Right lobe of liver (tissue), 6 donors: Measurements from ENCODE around the gene TMEM127. TPM values are rescaled to one million over a fixed set of nuclear protein-coding genes. Genes with fewer than 3 reads are reported as not detected.
A peak's percentile ranks its signal among the peaks of the same experiment; 100 is the strongest.

Source experiments
- ATAC-seq, 4 donors: fragments of 200-7000 bp; cut with Tn5 transposase; one replicate each; pipeline ENCODE4 v1.9.1; 2020; ENCODE audit warnings: mild to moderate bottlenecking in 4 of 4, moderate library complexity in 4 of 4
- DNase-seq, 3 donors: peaks; one replicate each; pipeline ENCODE4 v3.0.0-alpha.2; 2020
- H3K27ac ChIP-seq, 3 donors: fragments of 200-600 bp; one replicate each; pipeline ENCODE4 v1.8.0; 2022
- H3K27me3 ChIP-seq, 2 donors: fragments of 200-600 bp; one replicate each; pipeline ENCODE4 v1.8.0; 2022
- H3K36me3 ChIP-seq, 4 donors: fragments of 200-600 bp; sonication (generic) in 1 of 4; one replicate each; pipeline versions ENCODE4 v1.5.1 to v1.8.0; 2017 to 2022; ENCODE audit warnings: control low read depth in 1 of 4
- H3K4me1 ChIP-seq, 4 donors: fragments of 200-600 bp; sonication (generic) in 1 of 4; one replicate each; pipeline versions ENCODE4 v1.5.1 to v1.8.0; 2017 to 2022; ENCODE audit warnings: control low read depth in 1 of 4
- H3K4me3 ChIP-seq, 3 donors: fragments of 200-600 bp; one replicate each; pipeline ENCODE4 v1.8.0; 2022
- H3K9me3 ChIP-seq, 4 donors: fragments of 200-600 bp; sonication (generic) in 1 of 4; one replicate each; pipeline versions ENCODE4 v1.5.1 to v1.8.0; 2017 to 2022; ENCODE audit warnings: control low read depth in 1 of 4
- POLR2A ChIP-seq: fragments of 450-650 bp; IDR thresholded peaks from one replicate; pipeline ENCODE4 v1.6.1; 2017; ENCODE audit warnings: antibody characterized with exemption, mild to moderate bottlenecking
- WGBS: methylation state at CpG from one replicate; pipeline ENCODE4 v1.1.6; 2018; ENCODE audit warnings: low coverage, low lambda C conversion rate; ENCODE audit not compliant: insufficient coverage; ENCODE audit errors: missing lambda C conversion rate; 5-methylcytosine and 5-hydroxymethylcytosine counted together
- intact Hi-C, 2 donors: fragments of 100-400 bp; cut with DNase I; formaldehyde crosslinking; loops; one replicate each; pipeline versions ENCODE4 v1.11.2 to v1.14.1; 2022
- total RNA-seq, 6 experiments: library from RNA; depleted of rRNA in 2 of 6; stranded (reverse); fragments of >200 nt in 2 of 6; fragmentation: NEBNext Ultra II Directional in 3 of 6; extraction: Animal tissue kit (Norgen Biotek cat#: 25700) in 3 of 6; gene quantifications; one replicate each; pipeline versions ENCODE4 v1.1.0 to v1.2.4, GENCODE V29; 2016 to 2023
- TF ChIP-seq, protein P1 (sequence below), 4 donors: fragments of 200-600 bp in 3 of 4; fragments of 450-650 bp in 1 of 4; IDR thresholded peaks; one replicate each; pipeline versions ENCODE4 v1.5.1 to v1.8.0; 2016 to 2022; ENCODE audit warnings: antibody characterized with exemption in 4 of 4, mild to moderate bottlenecking in 2 of 4
- donor health status: DM: no; HTN: yes; CAD: no.
- donor health status: DM: no; HTN: no; CAD: no.
- donor health status: DM: no; HTN: no; CAD: no.
- donor health status: DM: no; HTN: yes; CAD: no.
- donor health status: DM: no; HTN: yes; CAD: no.

Gene TMEM127
- total RNA-seq, 6 experiments from 2014 or later: 28.3 to 42.6 (median 32.8) TPM

DNA sequence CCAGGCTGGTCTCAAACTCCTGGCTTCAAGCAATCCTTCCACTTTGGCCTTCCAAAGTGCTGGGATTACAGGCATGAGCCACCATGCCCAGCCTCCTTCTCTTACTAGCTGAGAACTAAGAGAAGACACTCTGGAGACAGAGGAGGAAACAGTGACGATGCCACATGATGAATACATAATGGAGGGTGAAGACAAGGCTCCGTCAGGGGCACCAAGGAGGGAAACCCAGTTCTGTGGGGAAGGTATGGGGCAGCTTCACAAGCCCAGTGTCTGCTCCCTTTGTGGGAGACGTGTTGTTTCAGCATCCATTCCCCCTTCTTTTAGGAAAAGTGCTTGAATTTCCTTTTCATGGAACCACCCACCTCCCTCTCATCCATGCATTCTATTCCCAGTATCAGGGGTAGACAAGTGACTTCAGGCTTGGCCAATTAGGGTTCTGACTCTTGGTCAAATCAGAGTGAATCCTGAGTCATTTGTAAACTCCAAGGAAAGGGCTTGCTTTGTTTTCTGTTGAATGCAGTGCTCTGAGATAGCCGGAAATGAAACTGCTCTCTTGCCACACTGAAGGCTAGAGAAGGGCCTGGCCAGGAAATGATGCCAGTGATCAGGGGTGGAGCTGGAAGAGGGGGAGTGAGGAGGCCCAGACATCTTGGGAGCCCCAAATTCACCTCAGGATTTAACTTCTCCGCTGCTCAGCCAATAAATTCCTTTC, 23.7 kb downstream of the TMEM127 start:
- H3K27me3 ChIP-seq: no peaks in the 10 kb centered on the region
- H3K4me3 ChIP-seq: no peak overlapping the region
- H3K36me3 ChIP-seq: no peaks in the 10 kb centered on the region
- DNase-seq (no peak), ATAC-seq (peak; percentile 69 to 86 (median 76))
- no peaks in the 10 kb centered on the region for H3K9me3 ChIP-seq
- peaks cover 0 to 3% (median 0%) of the 10 kb centered on the region in 4 donors for H3K4me1 ChIP-seq
- intact Hi-C loops: no loop called here
- TF ChIP-seq, protein P1, sequence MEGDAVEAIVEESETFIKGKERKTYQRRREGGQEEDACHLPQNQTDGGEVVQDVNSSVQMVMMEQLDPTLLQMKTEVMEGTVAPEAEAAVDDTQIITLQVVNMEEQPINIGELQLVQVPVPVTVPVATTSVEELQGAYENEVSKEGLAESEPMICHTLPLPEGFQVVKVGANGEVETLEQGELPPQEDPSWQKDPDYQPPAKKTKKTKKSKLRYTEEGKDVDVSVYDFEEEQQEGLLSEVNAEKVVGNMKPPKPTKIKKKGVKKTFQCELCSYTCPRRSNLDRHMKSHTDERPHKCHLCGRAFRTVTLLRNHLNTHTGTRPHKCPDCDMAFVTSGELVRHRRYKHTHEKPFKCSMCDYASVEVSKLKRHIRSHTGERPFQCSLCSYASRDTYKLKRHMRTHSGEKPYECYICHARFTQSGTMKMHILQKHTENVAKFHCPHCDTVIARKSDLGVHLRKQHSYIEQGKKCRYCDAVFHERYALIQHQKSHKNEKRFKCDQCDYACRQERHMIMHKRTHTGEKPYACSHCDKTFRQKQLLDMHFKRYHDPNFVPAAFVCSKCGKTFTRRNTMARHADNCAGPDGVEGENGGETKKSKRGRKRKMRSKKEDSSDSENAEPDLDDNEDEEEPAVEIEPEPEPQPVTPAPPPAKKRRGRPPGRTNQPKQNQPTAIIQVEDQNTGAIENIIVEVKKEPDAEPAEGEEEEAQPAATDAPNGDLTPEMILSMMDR (IDR thresholded peaks at IDR 0.05): no peak
- no peak for TF ChIP-seq POLR2A
- WGBS: 68% methylated on average over 5 of the region's 5 CpGs
- peak overlapping the region; percentile 59 to 79 (median 79) for H3K27ac ChIP-seq

DNA sequence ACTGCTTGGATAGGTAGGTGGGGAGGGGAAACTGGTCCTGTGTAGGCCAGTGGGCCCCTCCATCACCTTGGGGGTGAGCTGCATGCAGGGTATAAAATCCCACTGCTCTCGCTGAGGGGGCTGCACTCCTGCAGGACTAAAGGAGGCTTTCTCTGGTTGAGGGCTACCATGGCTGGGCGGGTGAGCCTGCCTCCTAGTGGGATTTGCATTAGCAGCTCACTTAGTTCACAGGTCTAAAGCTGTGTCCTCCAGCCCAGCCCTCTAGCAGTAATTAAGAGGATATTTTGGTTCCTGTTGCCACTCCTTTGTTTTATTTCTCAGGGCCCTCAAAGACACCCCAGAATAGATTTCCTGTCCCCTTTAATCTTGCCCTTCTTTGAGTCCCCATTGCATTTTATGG, 24.6 kb downstream of the TMEM127 start:
- no peaks in the 10 kb centered on the region for H3K27me3 ChIP-seq
- H3K4me1 ChIP-seq: no peaks in the 10 kb centered on the region
- no peak for ATAC-seq
- H3K27ac ChIP-seq: peak overlapping the region; percentile 59 to 79 (median 79)
- intact Hi-C loops: no loop called here
- DNase-seq: no peak
- TF ChIP-seq, protein P1 (IDR thresholded peaks at IDR 0.05): no peak
- TF ChIP-seq POLR2A: no peak
- no peaks in the 10 kb centered on the region for H3K9me3 ChIP-seq
- WGBS: no CpG with 5 or more reads among the region's 2 CpGs
- no peak overlapping the region for H3K4me3 ChIP-seq
- no peaks in the 10 kb centered on the region for H3K36me3 ChIP-seq

DNA sequence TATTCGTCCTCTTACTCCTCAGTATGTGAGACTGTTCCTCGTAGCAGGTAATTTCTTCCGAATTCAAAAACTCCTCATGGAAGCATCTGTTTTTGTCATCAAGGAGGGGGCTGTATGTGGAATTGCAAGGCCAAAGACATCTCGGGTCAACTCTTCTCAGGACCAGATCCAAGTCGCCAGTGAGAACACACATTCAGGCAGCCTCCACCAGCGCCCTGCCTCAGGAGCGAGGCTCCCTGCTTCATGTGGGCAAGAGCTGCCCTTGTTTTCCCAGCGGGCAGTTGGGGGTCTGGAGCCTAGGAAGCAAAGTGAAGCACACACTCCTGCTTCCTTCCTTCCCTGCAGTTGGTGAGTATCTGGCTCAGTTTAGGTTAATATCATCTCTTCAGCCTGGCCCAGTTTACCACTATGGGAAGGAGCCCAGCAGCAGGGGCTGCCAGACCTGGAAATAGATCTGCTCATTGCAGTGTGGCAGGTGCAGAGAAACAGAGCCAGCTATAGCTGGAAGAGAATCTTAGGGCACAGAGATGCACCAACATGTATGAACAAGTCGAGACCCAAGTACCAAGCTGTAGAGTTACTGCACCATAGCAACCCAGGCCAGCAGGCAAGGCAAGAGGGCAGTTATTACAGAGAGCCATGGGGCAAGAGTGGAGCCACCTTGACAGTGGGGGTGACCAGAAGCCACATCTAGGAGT, 25.3 kb downstream of the TMEM127 start:
- no peak for DNase-seq
- Histone ChIP-seq H3K4me1 (no peaks in the 10 kb centered on the region), H3K4me3 (no peak overlapping the region), H3K9me3 (no peaks in the 10 kb centered on the region), H3K27me3 (no peaks in the 10 kb centered on the region), H3K27ac (no peak overlapping the region), H3K36me3 (no peaks in the 10 kb centered on the region)
- ATAC-seq: no peak
- TF ChIP-seq, protein P1 (IDR thresholded peaks at IDR 0.05): no peak
- no peak for TF ChIP-seq POLR2A
- 86% methylated on average over 8 of the region's 9 CpGs for WGBS
- intact Hi-C loops: no loop called here

DNA sequence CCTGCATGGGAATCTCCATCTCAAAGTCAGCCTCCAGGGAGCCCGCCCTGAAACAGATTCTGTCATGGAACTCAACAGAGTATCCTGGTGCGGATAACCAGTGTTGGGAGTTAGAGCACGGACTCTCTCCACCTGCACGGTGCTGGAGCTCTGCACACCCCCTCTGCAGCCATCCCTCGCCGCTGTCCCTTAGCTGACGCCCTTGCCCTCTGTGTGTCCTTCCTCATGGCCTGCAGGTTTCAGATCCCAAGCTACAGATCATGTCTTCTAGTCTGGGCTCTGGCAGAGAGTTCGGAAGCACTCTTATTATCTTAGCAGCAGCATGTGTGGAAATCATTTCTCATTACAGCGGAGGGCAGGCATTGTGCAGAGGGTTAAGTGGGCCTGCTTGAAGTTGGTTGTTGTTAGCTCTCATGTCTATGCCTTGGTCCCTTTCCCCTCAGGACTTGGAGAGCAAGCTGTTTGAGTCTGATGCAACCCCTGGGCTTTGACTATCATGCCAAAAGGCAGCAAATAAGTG, 26.0 kb downstream of the TMEM127 start:
- WGBS: 98% methylated on average over 5 of the region's 9 CpGs

More for the DNA sequence above, 26.0 kb downstream of the TMEM127 start:
- Histone ChIP-seq H3K4me3 (no peak overlapping the region), H3K27me3 (no peaks in the 10 kb centered on the region), H3K36me3 (no peaks in the 10 kb centered on the region), H3K9me3 (no peaks in the 10 kb centered on the region), H3K4me1 (no peaks in the 10 kb centered on the region), H3K27ac (no peak overlapping the region)
- intact Hi-C loops: no loop called here
- no peak for DNase-seq
- no peak for ATAC-seq
- no peak for TF ChIP-seq POLR2A
- TF ChIP-seq, protein P1 (IDR thresholded peaks at IDR 0.05): no peak
